MCF 10A (cell line): Measurements from ENCODE around the gene MTHFD1L. TPM values are rescaled to one million over a fixed set of nuclear protein-coding genes. Genes with fewer than 3 reads are reported as not detected.
"Not testable (repeated sequence)": the region's sequence is repeated elsewhere in the genome, so short reads cannot be mapped to it uniquely, and the experiment has no call there.

ENCODE experiments used
- BruUV-seq: library from RNA; stranded (reverse); fragments of 400-500 nt; replicated peaks from 2 replicates; lab custom pipeline; 2021; lab: Mats Ljungman, UMichigan
- CTCF ChIA-PET: fragments of 300-600 bp; sonication (Branson Sonifier 250); formaldehyde crosslinking; extraction: SDS; loops from one replicate; lab custom pipeline; 2021; ENCODE audit warnings: antibody characterized with exemption, inconsistent platforms; lab: Yijun Ruan, JAX
- POLR2A ChIA-PET: fragments of 300-600, 350-650 bp; sonication (Branson Sonifier 250); formaldehyde crosslinking; extraction: SDS; loops from one replicate; lab custom pipeline; 2020; ENCODE audit warnings: antibody characterized with exemption, inconsistent platforms; lab: Yijun Ruan, JAX
- DNase-seq: peaks from one replicate; pipeline ENCODE4 v3.0.0-alpha.2; 2018; ENCODE audit not compliant: unreplicated experiment
- H3K27ac Mint-ChIP-seq: one replicate; pipeline ENCODE4 v1.8.0; 2022; ENCODE audit warnings: mild to moderate bottlenecking, low read depth, mixed read lengths; ENCODE audit not compliant: unreplicated experiment
- H3K27me3 Mint-ChIP-seq: one replicate; pipeline ENCODE4 v1.8.0; 2022; ENCODE audit warnings: mixed read lengths; ENCODE audit not compliant: insufficient read depth, unreplicated experiment
- H3K36me3 Mint-ChIP-seq: one replicate; pipeline ENCODE4 v1.8.0; 2022; ENCODE audit warnings: mild to moderate bottlenecking, moderate library complexity, mixed read lengths; ENCODE audit not compliant: insufficient read depth, unreplicated experiment
- H3K4me1 Mint-ChIP-seq: one replicate; pipeline ENCODE4 v1.8.0; 2022; ENCODE audit warnings: mixed read lengths; ENCODE audit not compliant: insufficient read depth, unreplicated experiment
- H3K4me3 Mint-ChIP-seq: one replicate; pipeline ENCODE4 v1.8.0; 2022; ENCODE audit warnings: mild to moderate bottlenecking, moderate library complexity, mixed read lengths; ENCODE audit not compliant: unreplicated experiment
- H3K9me3 Mint-ChIP-seq: one replicate; pipeline ENCODE4 v1.8.0; 2022; ENCODE audit warnings: mixed read lengths; ENCODE audit not compliant: unreplicated experiment
- intact Hi-C: fragments of 100-400 bp; cut with micrococcal nuclease; formaldehyde crosslinking; loops from 2 replicates; pipeline ENCODE4 v1.14.1; 2022
- total RNA-seq: library from RNA; stranded (reverse); gene quantifications from 2 replicates; pipeline ENCODE4 v1.2.3, GENCODE V29; 2022
- TF ChIP-seq, protein P1 (sequence below): fragments of 200-600 bp; IDR thresholded peaks from one replicate; pipeline ENCODE4 v1.8.0; 2022; ENCODE audit warnings: antibody characterized with exemption, mild to moderate bottlenecking; ENCODE audit not compliant: unreplicated experiment

The MTHFD1L gene
- total RNA-seq, 1 experiment from 2014 or later, result 110 TPM

DNA sequence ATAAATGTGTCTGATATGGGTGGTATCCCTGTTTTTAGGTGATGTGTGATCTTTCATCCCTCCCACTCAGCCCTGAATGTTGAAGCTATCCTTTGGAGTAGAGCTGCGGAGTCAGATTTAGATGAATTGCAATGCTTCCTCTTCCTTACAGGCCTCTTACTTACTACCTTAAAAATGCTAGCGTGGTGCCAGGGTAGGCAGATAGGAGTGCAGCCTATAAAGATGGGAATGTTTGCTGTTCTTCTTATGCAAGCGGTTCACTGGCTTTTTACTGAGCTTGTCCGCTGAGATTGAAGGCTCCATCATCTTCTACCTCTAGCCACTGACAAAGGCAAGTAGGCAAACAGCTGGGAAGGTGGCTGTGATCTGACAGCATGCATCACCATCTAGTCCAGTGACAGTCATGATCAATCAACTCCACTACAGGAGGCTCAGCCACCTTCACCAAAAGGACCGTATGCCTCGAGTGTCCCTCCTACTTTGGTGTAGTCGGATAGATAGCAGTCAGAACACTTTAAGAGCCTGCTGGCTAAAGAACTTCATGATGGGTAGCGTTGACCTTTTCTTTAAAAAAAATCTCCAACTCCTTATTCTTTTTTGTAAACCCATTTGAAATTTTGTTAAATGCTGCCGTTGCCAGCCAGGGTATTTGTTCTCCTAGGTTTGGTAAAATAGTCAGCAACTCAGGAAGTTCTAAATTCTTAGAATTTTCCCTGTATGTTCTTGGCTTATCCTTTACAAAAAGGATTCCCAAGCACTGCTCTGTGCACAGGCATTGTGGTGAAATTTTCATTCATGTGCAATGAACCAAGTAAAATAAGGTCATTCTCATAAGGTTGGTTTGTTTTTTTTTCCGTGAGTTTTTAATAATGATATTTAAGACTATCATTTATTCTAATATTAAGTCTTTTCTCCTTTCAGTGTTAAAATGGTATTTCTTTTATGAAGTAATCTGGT is 169.6 kb downstream of the MTHFD1L start:
- TF ChIP-seq, protein P1, sequence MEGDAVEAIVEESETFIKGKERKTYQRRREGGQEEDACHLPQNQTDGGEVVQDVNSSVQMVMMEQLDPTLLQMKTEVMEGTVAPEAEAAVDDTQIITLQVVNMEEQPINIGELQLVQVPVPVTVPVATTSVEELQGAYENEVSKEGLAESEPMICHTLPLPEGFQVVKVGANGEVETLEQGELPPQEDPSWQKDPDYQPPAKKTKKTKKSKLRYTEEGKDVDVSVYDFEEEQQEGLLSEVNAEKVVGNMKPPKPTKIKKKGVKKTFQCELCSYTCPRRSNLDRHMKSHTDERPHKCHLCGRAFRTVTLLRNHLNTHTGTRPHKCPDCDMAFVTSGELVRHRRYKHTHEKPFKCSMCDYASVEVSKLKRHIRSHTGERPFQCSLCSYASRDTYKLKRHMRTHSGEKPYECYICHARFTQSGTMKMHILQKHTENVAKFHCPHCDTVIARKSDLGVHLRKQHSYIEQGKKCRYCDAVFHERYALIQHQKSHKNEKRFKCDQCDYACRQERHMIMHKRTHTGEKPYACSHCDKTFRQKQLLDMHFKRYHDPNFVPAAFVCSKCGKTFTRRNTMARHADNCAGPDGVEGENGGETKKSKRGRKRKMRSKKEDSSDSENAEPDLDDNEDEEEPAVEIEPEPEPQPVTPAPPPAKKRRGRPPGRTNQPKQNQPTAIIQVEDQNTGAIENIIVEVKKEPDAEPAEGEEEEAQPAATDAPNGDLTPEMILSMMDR, result no peak
- H3K27ac Mint-ChIP-seq, result no peak overlapping the region
- CTCF ChIA-PET, result interaction anchor here (1.2 kb wide), 1 partner anchor 289 kb away, joined by 6 read pairs; no protein-coding TSS in a partner anchor
- no peaks in the 10 kb centered on the region for H3K27me3 Mint-ChIP-seq
- H3K4me3 Mint-ChIP-seq, result no peak overlapping the region
- DNase-seq, result no peak
- peaks cover 42% of the 10 kb centered on the region for H3K36me3 Mint-ChIP-seq
- H3K9me3 Mint-ChIP-seq, result no peaks in the 10 kb centered on the region
- H3K4me1 Mint-ChIP-seq, result peaks cover 15% of the 10 kb centered on the region
- BruUV-seq, result no TSS peak
- POLR2A ChIA-PET, result interaction anchor here (0.7 kb wide), 1 partner anchor 17 kb away, joined by 3 read pairs; no protein-coding TSS in a partner anchor
- intact Hi-C loops, result no loop called here

DNA sequence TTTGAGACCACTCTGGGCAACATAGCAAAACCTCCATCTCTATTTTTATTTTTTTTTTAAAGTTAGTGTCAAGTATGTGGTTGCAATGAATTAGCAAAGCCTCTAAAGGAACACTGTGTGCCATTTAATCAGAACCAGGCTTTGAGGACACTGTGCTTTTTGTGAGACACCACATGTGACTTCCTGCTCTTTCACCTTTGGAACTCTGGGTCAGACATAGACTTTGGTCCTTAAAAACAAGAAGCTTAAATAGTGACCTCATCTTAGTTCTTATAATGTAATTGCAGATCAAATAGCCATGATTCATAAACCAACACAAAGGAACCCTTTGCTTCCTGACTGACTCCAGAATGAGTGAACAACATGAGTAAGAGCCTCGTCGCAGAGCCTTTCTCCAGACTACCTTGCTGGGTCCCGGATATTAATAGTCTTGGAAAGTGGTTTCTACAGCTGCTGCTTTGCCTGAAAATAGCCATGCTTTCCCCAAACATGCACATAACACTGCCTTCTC is 170.8 kb downstream of the MTHFD1L start:
- H3K27me3 Mint-ChIP-seq, BruUV-seq, CTCF ChIA-PET, H3K9me3 Mint-ChIP-seq: not testable (repeated sequence)
- intact Hi-C loops, result loop anchor here (2.0 kb wide), 1 partner anchor 25 kb away; no protein-coding TSS in a partner anchor
- POLR2A ChIA-PET, result interaction anchor here (0.6 to 2.1 kb wide), 8 partner anchors 10 to 918 kb away, joined by 3 to 16 read pairs (median 6); no protein-coding TSS in a partner anchor
- Mint-ChIP-seq H3K27ac (peak overlapping the region; percentile 84), H3K4me3 (peak overlapping the region; percentile 38), H3K4me1 (peaks cover 23% of the 10 kb centered on the region), H3K36me3 (peaks cover 47% of the 10 kb centered on the region)
- DNase-seq, result peak; percentile 88

DNA sequence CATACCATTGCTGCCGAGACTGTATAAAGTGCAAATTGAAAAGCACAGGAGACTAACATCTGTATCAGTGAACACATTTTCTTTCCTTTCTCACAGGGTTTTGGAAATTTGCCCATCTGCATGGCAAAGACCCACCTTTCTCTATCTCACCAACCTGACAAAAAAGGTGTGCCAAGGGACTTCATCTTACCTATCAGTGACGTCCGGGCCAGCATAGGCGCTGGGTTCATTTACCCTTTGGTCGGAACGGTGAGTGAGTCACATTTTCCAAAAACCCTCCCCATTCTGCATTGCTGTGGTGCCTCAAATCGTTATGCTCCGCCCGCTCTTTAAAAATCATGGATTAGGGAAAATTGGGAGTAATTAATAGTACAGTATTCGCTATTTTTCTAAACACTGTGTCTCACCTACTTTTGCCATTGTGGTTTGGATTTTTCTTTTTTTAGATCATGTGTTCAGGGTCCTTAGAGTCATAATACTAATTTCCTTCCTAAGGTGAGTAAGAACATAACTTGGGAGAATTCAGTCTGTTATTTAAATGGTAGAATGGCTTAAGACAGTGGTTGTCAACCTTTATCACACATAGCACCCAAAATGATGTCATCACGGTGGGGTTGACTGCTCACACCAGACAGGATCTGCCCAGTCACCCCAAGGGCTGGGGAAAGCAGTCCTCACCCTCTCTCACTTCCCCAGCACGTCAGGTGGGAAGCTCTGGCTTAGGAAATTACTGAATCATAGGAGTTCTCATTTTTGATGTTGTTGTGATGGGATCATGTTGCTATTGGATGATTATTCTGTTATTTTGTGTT is 171.6 kb downstream of the MTHFD1L start:
- BruUV-seq, result TSS peak; percentile 63
- H3K27ac Mint-ChIP-seq, result peak overlapping the region; percentile 84
- POLR2A ChIA-PET, result interaction anchor here (0.6 to 2.1 kb wide), 9 partner anchors 9 to 919 kb away, joined by 3 to 16 read pairs (median 5); no protein-coding TSS in a partner anchor
- DNase-seq, result peak; percentile 21
- no peaks in the 10 kb centered on the region for H3K27me3 Mint-ChIP-seq
- intact Hi-C loops, result loop anchor here (2.0 kb wide), 1 partner anchor 24 kb away; no protein-coding TSS in a partner anchor
- H3K4me3 Mint-ChIP-seq, result peak overlapping the region; percentile 38
- peaks cover 49% of the 10 kb centered on the region for H3K36me3 Mint-ChIP-seq
- H3K4me1 Mint-ChIP-seq, result peaks cover 27% of the 10 kb centered on the region
- TF ChIP-seq, protein P1, result no peak
- H3K9me3 Mint-ChIP-seq, result no peaks in the 10 kb centered on the region
- CTCF ChIA-PET, result interaction anchor here (1.3 kb wide), 1 partner anchor 22 kb away, joined by 6 read pairs; no protein-coding TSS in a partner anchor

DNA sequence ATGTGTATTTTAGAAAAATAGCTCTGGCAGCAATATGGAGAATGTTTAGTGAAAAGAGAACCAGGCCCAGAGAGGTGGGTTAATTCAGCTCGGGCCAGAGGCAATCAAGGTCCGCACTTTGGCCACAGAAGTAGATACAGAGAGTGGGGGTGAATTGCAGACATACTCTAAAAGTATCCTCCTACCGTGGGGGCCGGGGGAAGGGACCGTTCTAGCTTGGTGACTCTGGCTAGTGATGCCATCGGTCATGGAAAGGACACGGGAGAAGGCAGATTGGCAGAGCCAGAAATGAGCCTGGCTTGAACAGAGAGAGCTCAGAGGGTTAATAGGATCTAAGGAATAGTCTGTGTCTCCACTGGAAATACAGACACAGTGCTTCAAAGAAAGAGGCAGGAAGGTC is 173.1 kb downstream of the MTHFD1L start:
- Mint-ChIP-seq H3K36me3 (peaks cover 56% of the 10 kb centered on the region), H3K27ac (peak overlapping the region; percentile 14), H3K4me1 (peaks cover 27% of the 10 kb centered on the region), H3K4me3 (no peak overlapping the region), H3K9me3 (no peaks in the 10 kb centered on the region), H3K27me3 (no peaks in the 10 kb centered on the region)
- POLR2A ChIA-PET, result no interaction called here
- TF ChIP-seq, protein P1, result no peak
- CTCF ChIA-PET, result interaction anchor here (0.7 to 4.6 kb wide), 5 partner anchors 14 to 286 kb away, joined by 3 to 18 read pairs (median 7); no protein-coding TSS in a partner anchor
- DNase-seq, result no peak
- BruUV-seq, result no TSS peak
- intact Hi-C loops, result no loop called here

DNA sequence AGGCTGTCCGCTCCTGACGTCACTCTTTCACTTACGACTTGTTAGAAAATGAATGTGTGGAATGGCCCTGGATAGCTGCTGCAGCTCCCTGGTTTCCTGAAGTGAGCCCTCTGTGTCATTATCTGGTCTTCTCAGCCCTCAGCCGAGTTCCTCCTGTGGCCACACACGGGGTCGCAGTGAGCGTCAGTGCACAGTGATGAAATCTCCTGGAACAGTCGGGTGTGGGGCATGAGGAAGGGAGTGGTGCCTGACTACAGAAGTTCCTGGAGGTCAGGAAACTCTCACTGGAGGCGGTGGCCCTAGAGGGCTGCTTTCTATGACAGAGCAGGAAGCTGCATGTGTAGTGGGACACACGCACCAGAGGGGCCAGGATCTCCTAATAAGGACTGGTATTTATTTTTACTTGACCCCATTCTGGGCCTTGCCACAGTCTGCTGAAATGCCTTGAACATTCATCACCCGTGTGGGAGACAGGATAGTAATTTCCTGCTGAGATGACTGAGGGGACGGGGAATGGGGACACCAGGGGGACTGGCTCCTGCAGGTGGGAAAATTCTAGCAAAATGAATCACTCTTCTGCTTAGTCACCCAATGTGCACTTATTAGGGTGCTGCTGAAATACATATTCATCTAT is 175.5 kb downstream of the MTHFD1L start:
- H3K27me3 Mint-ChIP-seq, intact Hi-C loops: not testable (repeated sequence)
- POLR2A ChIA-PET, result interaction anchor here (0.6 to 2.4 kb wide), 4 partner anchors 12 to 176 kb away, joined by 3 to 11 read pairs (median 4); no protein-coding TSS in a partner anchor

More for the DNA sequence above, 175.5 kb downstream of the MTHFD1L start:
- peak; percentile 77 for DNase-seq
- H3K9me3 Mint-ChIP-seq, BruUV-seq: not testable (repeated sequence)
- H3K4me1 Mint-ChIP-seq, result peaks cover 27% of the 10 kb centered on the region
- CTCF ChIA-PET, result interaction anchor here (0.6 to 4.6 kb wide), 8 partner anchors 11 to 294 kb away, joined by 3 to 18 read pairs (median 4); no protein-coding TSS in a partner anchor
- H3K36me3 Mint-ChIP-seq, result peaks cover 54% of the 10 kb centered on the region
- peak overlapping the region; percentile 62 for H3K4me3 Mint-ChIP-seq
- H3K27ac Mint-ChIP-seq, result peak overlapping the region; percentile 93
